ENCODE data around the gene DNAH9. TPM values are rescaled to one million over a fixed set of nuclear protein-coding genes. Genes with fewer than 3 reads are reported as not detected.

Gene DNAH9
- total and polyA plus RNA-seq, 2 of the 8 experiments (the other 6 are each of a cell fraction or from before 2014, with no cell fraction given): 0.21 to 0.86 TPM

DNA sequence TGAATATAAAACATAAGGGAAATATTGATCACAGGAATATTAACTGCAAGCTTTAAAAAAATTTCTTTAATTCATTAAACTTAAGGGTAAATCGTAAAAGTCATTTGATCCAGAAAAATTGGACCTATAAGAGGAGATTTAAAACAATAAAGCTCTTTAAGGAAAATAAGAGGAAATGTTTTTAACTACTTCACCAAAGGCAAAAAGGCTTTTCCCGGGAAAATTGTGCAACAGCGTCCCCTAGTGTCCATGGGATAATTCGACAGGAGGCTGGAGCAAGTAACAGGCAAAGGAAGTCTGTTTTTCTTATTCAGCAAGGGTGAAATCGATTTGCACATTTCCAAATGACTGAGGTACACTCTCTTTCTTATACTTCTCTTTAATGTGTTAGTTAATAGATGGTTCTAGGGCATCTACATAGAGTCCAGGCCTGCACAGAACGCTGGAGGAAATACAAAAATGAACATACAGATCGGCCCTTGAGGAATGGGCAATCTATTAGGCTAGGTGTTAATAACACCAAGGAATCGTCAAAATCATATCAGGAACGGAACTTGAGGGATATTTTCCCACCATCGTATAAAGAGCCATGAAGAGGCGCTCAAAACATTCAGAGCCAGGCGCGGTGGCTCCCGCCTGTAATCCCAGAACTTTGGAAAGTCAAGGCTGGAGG lies 337.6 kb downstream of the DNAH9 start:
- Histone ChIP-seq H3K27ac (ENCODE audit: low read depth, low read length) (no peak overlapping the region), H3K56ac (replicated peaks; ENCODE audit: insufficient read length, low read depth, low read length) (no peak overlapping the region), H2BK20ac (ENCODE audit: low read length) (no peak overlapping the region), H3K79me1 (ENCODE audit: low read depth, low read length) (no peaks in the 10 kb centered on the region), H2AK5ac (ENCODE audit: low read depth, low read length) (no peak overlapping the region), H3K27me3 (replicated peaks in 1 of 4; ENCODE audit: control insufficient read depth in 3 of 4, extremely low read depth in 1 of 4, insufficient read depth in 3 of 4, low read length in 3 of 4) (no peaks in the 10 kb centered on the region), H3K18ac (ENCODE audit: extremely low read depth, low read length) (no peak overlapping the region), H3K4me2 (ENCODE audit: insufficient read depth in 1 of 2, low read depth in 2 of 2, low read length in 2 of 2) (no peak overlapping the region), H4K8ac (ENCODE audit: extremely low read depth, insufficient read depth, low read length) (no peak overlapping the region), H3K79me2 (ENCODE audit: control insufficient read depth in 1 of 2, insufficient read depth in 2 of 2, low read length in 2 of 2) (no peaks in the 10 kb centered on the region), H3K36me3 (ENCODE audit: control insufficient read depth in 2 of 4, insufficient read depth in 4 of 4, low read length in 3 of 4) (no peaks in the 10 kb centered on the region), H3K4me3 (ENCODE audit: extremely low read depth in 1 of 4, insufficient read depth in 2 of 4, low read depth in 3 of 4, low read length in 4 of 4) (no peak overlapping the region), H2BK5ac (ENCODE audit: low read depth, low read length) (no peak overlapping the region), H3K9ac (replicated peaks in 1 of 4; ENCODE audit: extremely low read depth in 1 of 4, low read depth in 3 of 4, low read length in 3 of 4) (no peak overlapping the region), H3K23ac (ENCODE audit: insufficient read length) (no peak overlapping the region), H2BK120ac (replicated peaks; ENCODE audit: low read depth, low read length) (no peak overlapping the region), H3K9me3 (ENCODE audit: insufficient read depth in 2 of 2, low read depth in 1 of 2, low read length in 1 of 2) (no peaks in the 10 kb centered on the region; a peak in 1 of 4 replicates), H3K23me2 (ENCODE audit: low read depth, low read length) (peaks cover 3% of the 10 kb centered on the region; the same call in 1 of the 2 replicates), H3K4ac (replicated peaks; ENCODE audit: insufficient read length, low read depth, low read length) (no peak overlapping the region), H2BK12ac (ENCODE audit: low read depth, low read length) (no peak overlapping the region), H2BK15ac (ENCODE audit: low read length) (no peak overlapping the region), H4K5ac (ENCODE audit: insufficient read length, low read depth, low read length) (no peak overlapping the region), H3K14ac (ENCODE audit: insufficient read length) (no peak overlapping the region), H4K91ac (replicated peaks; ENCODE audit: insufficient read length, low read length) (no peak overlapping the region), H3K4me1 (replicated peaks in 1 of 4; ENCODE audit: control insufficient read depth in 3 of 4, insufficient read depth in 4 of 4, low read length in 3 of 4) (no peaks in the 10 kb centered on the region), H2AFZ (ENCODE audit: low read length) (0 out of 2 replicates have a peak overlapping the region, but pooled peaks have one; percentile 56), H4K20me1 (replicated peaks in 1 of 2; ENCODE audit: control insufficient read depth in 1 of 2, insufficient read depth in 2 of 2, low read length in 2 of 2) (no peaks in the 10 kb centered on the region)
- WGBS, 2 experiments (ENCODE audit: extremely low coverage in 1 of 2, insufficient coverage in 1 of 2, insufficient read length in 1 of 2, insufficient replicate concordance in 2 of 2, low coverage in 1 of 2, low lambda C conversion rate in 2 of 2, missing lambda C conversion rate in 1 of 2): 53% methylated on average over 14 of the region's 14 CpGs; no CpG with 5 or more reads in 1 of the 2 experiments
- ChIA-PET CTCF (ENCODE audit: partially characterized antibody) (interaction anchor here (0.6 to 5.7 kb wide), 60 partner anchors 10 to 1199 kb away, joined by 3 to 62 read pairs (median 4); no protein-coding TSS in a partner anchor), POLR2A (ENCODE audit: partially characterized antibody) (interaction anchor here (1.2 kb wide), 1 partner anchor 62 kb away, joined by 4 read pairs; the partner anchor contains the start of gene ZNF18)
- peak; percentile 36 to 89 for DNase-seq (ENCODE audit: low read depth in 1 of 2, low spot score in 2 of 2)
- FAIRE-seq: peak; percentile 84
- TF ChIP-seq SIX5 (IDR thresholded peaks at IDR 0.05; ENCODE audit: low read depth, low read length) (no peak), TBP (IDR thresholded peaks at IDR 0.05; ENCODE audit: low read depth, low read length) (no peak), SIRT6 (IDR thresholded peaks at IDR 0.05; ENCODE audit: low read length) (no peak), BCL11A (IDR thresholded peaks at IDR 0.05; ENCODE audit: low read depth in 2 of 2, low read length in 2 of 2) (no peak), RXRA (IDR thresholded peaks at IDR 0.05; ENCODE audit: insufficient read depth, low read depth, low read length) (no peak), CBX8 (IDR thresholded peaks at IDR 0.05; ENCODE audit: borderline replicate concordance, low read depth, low read length) (no peak), EZH2 (IDR thresholded peaks at IDR 0.05; ENCODE audit: low read depth, low read length, severe bottlenecking) (no peak), RAD21 (IDR thresholded peaks at IDR 0.05 in 1 of 2, conservative IDR thresholded peaks at IDR 0.05 in 1 of 2; ENCODE audit: low read depth in 2 of 2, low read length in 2 of 2) (peak; percentile 97 to 98)
- TF ChIP-seq, protein P1, sequence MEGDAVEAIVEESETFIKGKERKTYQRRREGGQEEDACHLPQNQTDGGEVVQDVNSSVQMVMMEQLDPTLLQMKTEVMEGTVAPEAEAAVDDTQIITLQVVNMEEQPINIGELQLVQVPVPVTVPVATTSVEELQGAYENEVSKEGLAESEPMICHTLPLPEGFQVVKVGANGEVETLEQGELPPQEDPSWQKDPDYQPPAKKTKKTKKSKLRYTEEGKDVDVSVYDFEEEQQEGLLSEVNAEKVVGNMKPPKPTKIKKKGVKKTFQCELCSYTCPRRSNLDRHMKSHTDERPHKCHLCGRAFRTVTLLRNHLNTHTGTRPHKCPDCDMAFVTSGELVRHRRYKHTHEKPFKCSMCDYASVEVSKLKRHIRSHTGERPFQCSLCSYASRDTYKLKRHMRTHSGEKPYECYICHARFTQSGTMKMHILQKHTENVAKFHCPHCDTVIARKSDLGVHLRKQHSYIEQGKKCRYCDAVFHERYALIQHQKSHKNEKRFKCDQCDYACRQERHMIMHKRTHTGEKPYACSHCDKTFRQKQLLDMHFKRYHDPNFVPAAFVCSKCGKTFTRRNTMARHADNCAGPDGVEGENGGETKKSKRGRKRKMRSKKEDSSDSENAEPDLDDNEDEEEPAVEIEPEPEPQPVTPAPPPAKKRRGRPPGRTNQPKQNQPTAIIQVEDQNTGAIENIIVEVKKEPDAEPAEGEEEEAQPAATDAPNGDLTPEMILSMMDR (IDR thresholded peaks at IDR 0.05; ENCODE audit: control extremely low read depth in 1 of 3, insufficient read depth in 1 of 3, low read depth in 1 of 3, low read length in 3 of 3): peak; percentile 61 to 92 (median 83)

Data from H1 (cell line).